Stimulated activated naive CD8-positive, alpha-beta T cell treated with anti-CD3 and anti-CD28 coated beads, Interleukin-15, Interleukin-2, amounts not matched to agents 100 U/mL and 50 U/mL, for 24 hours (primary cell): ENCODE measurements around the gene INTS11.

Experiments
- ATAC-seq: fragments of 150-1000 bp; cut with Tn5 transposase; one replicate; pipeline ENCODE4 v1.10.0; 2021
- DNase-seq: peaks from one replicate; pipeline ENCODE4 v3.0.0; 2021

Gene INTS11

GRCh38 chr1:1285102-1285571 is 39.3 kb downstream of the INTS11 start:
- no peak for ATAC-seq
- DNase-seq = no peak

- ATAC-seq = no peak
- DNase-seq = no peak
Observed at GRCh38 chr1:1284221-1285101, 40.0 kb downstream of the INTS11 start.

- no peak for ATAC-seq
- no peak for DNase-seq
Observed at GRCh38 chr1:1283821-1284220, 40.6 kb downstream of the INTS11 start.

- peak; percentile 35 for DNase-seq
Observed at GRCh38 chr1:1282998-1283397, 41.5 kb downstream of the INTS11 start.

GRCh38 chr1:1281533-1282321 is 42.7 kb downstream of the INTS11 start:
- DNase-seq (no peak), ATAC-seq (peak; percentile 42)

More at GRCh38 chr1:1282998-1283397, 41.5 kb downstream of the INTS11 start:
- ATAC-seq = peak; percentile 11

GRCh38 chr1:1280782-1281481 is 43.5 kb downstream of the INTS11 start:
- DNase-seq = no peak
- peak; percentile 8 for ATAC-seq

- DNase-seq (no peak), ATAC-seq (no peak)
Observed at GRCh38 chr1:1279028-1279427, 45.4 kb downstream of the INTS11 start.

GRCh38 chr1:1278620-1279019 is 45.8 kb downstream of the INTS11 start:
- ATAC-seq (no peak), DNase-seq (no peak)

- ATAC-seq (no peak), DNase-seq (no peak)
Observed at GRCh38 chr1:1275836-1276235, 48.6 kb downstream of the INTS11 start.

GRCh38 chr1:1274931-1275431 is 49.5 kb downstream of the INTS11 start:
- DNase-seq = no peak
- no peak for ATAC-seq

GRCh38 chr1:1274299-1274930 is 50.0 kb downstream of the INTS11 start:
- no peak for ATAC-seq

GRCh38 chr1:1273512-1274298 is 50.8 kb downstream of the INTS11 start, which contains the start of gene UBE2J2:
UBE2J2 (minus strand) TSS chr1:1273854; CDS start chr1:1267992, 5,862 bp downstream.
- ATAC-seq (peak; percentile 93), DNase-seq (peak; percentile 95)

More at GRCh38 chr1:1274299-1274930, 50.0 kb downstream of the INTS11 start:
- DNase-seq = no peak

GRCh38 chr1:1273209-1273511 is 51.3 kb downstream of the INTS11 start:
- DNase-seq = no peak
- ATAC-seq = no peak

- ATAC-seq (no peak), DNase-seq (no peak)
Observed at GRCh38 chr1:1272341-1273208, 51.9 kb downstream of the INTS11 start.

GRCh38 chr1:1270813-1271212 is 53.6 kb downstream of the INTS11 start:
- ATAC-seq (no peak), DNase-seq (no peak)

GRCh38 chr1:1268284-1268682 is 56.2 kb downstream of the INTS11 start:
- DNase-seq = no peak
- ATAC-seq = no peak

- ATAC-seq (no peak), DNase-seq (no peak)
Observed at GRCh38 chr1:1267488-1268283, 56.8 kb downstream of the INTS11 start.

GRCh38 chr1:1264868-1265272 is 59.6 kb downstream of the INTS11 start:
- DNase-seq (no peak), ATAC-seq (no peak)

GRCh38 chr1:1264026-1264425 is 60.4 kb downstream of the INTS11 start:
- DNase-seq (no peak), ATAC-seq (no peak)
